Natural killer cell (primary cell): ENCODE results near the gene GALNT13. TPM values are rescaled to one million over a fixed set of nuclear protein-coding genes. Genes with fewer than 3 reads are reported as not detected.

Source experiments
- ATAC-seq, 3 donors: fragments of 150-1000 bp in 2 of 3; fragments of 200-7000 bp in 1 of 3; cut with Tn5 transposase; 1 replicate in 1 of 3; 2 replicates in 2 of 3; pipeline ENCODE4 v1.10.0; 2021; ENCODE audit warnings: mild to moderate bottlenecking in 2 of 3, moderate library complexity in 2 of 3
- DNase-seq, 2 donors: peaks; one replicate each; pipeline versions ENCODE4 v3.0.0 to v3.0.0-alpha.2; 2013 to 2021; ENCODE audit warnings: mixed read lengths in 1 of 2
- H3K27ac ChIP-seq: one replicate; pipeline ENCODE4 v1.5.1; 2013; ENCODE audit warnings: mild to moderate bottlenecking, low read length
- H3K27me3 ChIP-seq: one replicate; pipeline ENCODE4 v1.6.1; 2013; ENCODE audit warnings: low read length; ENCODE audit not compliant: control insufficient read depth, insufficient read depth
- H3K36me3 ChIP-seq: one replicate; pipeline ENCODE4 v1.6.1; 2013; ENCODE audit warnings: low read length; ENCODE audit not compliant: control insufficient read depth, insufficient read depth
- H3K4me1 ChIP-seq: one replicate; pipeline ENCODE4 v1.6.1; 2013; ENCODE audit warnings: low read length; ENCODE audit not compliant: control insufficient read depth, insufficient read depth
- H3K4me3 ChIP-seq: one replicate; pipeline ENCODE4 v1.5.1; 2013; ENCODE audit warnings: low read length
- H3K9me3 ChIP-seq: one replicate; pipeline ENCODE4 v1.6.1; 2013; ENCODE audit warnings: low read length; ENCODE audit not compliant: control insufficient read depth, insufficient read depth
- H3K27ac Mint-ChIP-seq, 2 donors: one replicate each; pipeline ENCODE4 v1.8.0; 2022; ENCODE audit warnings: mild to moderate bottlenecking in 2 of 2, mixed read lengths in 2 of 2, moderate library complexity in 1 of 2
- H3K27me3 Mint-ChIP-seq, 2 donors: one replicate each; pipeline ENCODE4 v1.8.0; 2022; ENCODE audit warnings: low read depth in 2 of 2, mixed read lengths in 2 of 2
- H3K36me3 Mint-ChIP-seq: one replicate; pipeline ENCODE4 v1.8.0; 2022; ENCODE audit warnings: mixed read lengths
- H3K4me1 Mint-ChIP-seq, 2 donors: one replicate each; pipeline ENCODE4 v1.8.0; 2022; ENCODE audit warnings: mixed read lengths in 2 of 2
- H3K4me3 Mint-ChIP-seq: one replicate; pipeline ENCODE4 v1.8.0; 2022; ENCODE audit warnings: mild to moderate bottlenecking, moderate library complexity, mixed read lengths
- H3K9me3 Mint-ChIP-seq, 2 donors: one replicate each; pipeline ENCODE4 v1.8.0; 2022; ENCODE audit warnings: mixed read lengths in 2 of 2
- WGBS: methylation state at CpG from one replicate; pipeline ENCODE4 v1.1.7; 2013; ENCODE audit warnings: missing lambda C conversion rate; ENCODE audit not compliant: insufficient coverage; 5-methylcytosine and 5-hydroxymethylcytosine counted together
- intact Hi-C: fragments of 100-400 bp; cut with micrococcal nuclease; formaldehyde crosslinking; loops from one replicate; pipeline ENCODE4 v1.14.2; 2022
- total RNA-seq, 4 donors: library from RNA; stranded (reverse); fragments of 120-200 nt in 1 of 4; gene quantifications; one replicate each; pipeline versions ENCODE4 v1.2.3 to v1.2.4, GENCODE V29; 2013 to 2022
- TF ChIP-seq, protein P1 (sequence below): fragments of 200-600 bp; IDR thresholded peaks from one replicate; pipeline ENCODE4 v1.8.0; 2022; ENCODE audit warnings: antibody characterized with exemption

Gene GALNT13
- total RNA-seq, 3 donors from 2014 or later (not counting 1 experiment from before 2014, with no cell fraction given) = not detected

DNA sequence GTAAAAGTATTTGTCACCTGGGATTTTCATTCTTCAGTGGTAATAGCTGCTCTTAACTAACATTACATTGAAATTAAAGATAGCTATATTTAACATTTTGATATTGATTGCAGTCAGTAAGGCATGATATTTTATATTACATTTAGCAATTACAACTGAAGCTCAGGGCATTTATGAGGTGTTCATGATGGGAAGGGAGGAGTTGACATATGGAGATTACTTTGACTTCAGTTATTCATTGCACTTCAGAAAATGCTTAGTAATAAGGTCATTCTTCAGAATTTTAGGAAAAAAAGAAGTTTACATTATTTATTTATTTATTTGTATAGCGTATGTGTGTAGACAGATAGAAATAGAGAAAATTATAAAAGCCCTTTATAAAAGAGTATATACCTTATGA lies 352.0 kb downstream of the GALNT13 start:
- no peaks in the 10 kb centered on the region for H3K27me3 ChIP-seq
- H3K27ac ChIP-seq = no peak overlapping the region
- Mint-ChIP-seq H3K27me3 (no peaks in the 10 kb centered on the region), H3K9me3 (peaks cover 8 to 20% of the 10 kb centered on the region in 2 donors), H3K4me3 (no peak overlapping the region), H3K27ac (no peak overlapping the region), H3K4me1 (no peaks in the 10 kb centered on the region), H3K36me3 (no peaks in the 10 kb centered on the region)
- WGBS = no CpG with 5 or more reads among the region's 1 CpG
- TF ChIP-seq, protein P1, sequence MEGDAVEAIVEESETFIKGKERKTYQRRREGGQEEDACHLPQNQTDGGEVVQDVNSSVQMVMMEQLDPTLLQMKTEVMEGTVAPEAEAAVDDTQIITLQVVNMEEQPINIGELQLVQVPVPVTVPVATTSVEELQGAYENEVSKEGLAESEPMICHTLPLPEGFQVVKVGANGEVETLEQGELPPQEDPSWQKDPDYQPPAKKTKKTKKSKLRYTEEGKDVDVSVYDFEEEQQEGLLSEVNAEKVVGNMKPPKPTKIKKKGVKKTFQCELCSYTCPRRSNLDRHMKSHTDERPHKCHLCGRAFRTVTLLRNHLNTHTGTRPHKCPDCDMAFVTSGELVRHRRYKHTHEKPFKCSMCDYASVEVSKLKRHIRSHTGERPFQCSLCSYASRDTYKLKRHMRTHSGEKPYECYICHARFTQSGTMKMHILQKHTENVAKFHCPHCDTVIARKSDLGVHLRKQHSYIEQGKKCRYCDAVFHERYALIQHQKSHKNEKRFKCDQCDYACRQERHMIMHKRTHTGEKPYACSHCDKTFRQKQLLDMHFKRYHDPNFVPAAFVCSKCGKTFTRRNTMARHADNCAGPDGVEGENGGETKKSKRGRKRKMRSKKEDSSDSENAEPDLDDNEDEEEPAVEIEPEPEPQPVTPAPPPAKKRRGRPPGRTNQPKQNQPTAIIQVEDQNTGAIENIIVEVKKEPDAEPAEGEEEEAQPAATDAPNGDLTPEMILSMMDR = no peak
- no peak overlapping the region for H3K4me3 ChIP-seq
- no peaks in the 10 kb centered on the region for H3K36me3 ChIP-seq
- no peaks in the 10 kb centered on the region for H3K4me1 ChIP-seq
- DNase-seq (no peak), ATAC-seq (no peak)
- H3K9me3 ChIP-seq = no peaks in the 10 kb centered on the region
- intact Hi-C loops = no loop called here

DNA sequence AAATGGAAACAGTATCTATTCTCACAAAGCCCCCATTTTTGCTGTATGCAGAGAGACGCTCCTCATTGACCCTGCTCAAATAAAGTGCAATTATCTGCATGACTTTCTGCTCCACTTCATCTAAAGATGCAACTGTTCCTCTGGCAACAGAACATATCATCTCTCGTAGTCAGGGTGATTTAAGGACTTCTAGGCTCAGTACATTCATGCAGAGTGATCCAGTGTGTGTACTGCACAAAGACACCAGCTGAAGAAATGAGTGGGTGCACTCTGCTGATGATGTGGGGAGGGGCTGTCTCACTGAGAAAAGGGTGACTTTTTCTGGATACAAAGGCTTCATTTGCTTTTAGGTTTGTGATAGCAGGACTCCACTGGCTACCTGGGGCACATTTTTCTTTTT lies 355.2 kb downstream of the GALNT13 start:
- intact Hi-C loops = no loop called here
- 78% methylated on average over 2 of the region's 2 CpGs for WGBS
- Mint-ChIP-seq H3K27ac (no peak overlapping the region), H3K4me1 (no peaks in the 10 kb centered on the region), H3K9me3 (peaks cover 13 to 24% of the 10 kb centered on the region in 2 donors), H3K36me3 (no peaks in the 10 kb centered on the region), H3K27me3 (no peaks in the 10 kb centered on the region), H3K4me3 (no peak overlapping the region)
- Histone ChIP-seq H3K4me1 (no peaks in the 10 kb centered on the region), H3K27ac (no peak overlapping the region), H3K4me3 (no peak overlapping the region), H3K9me3 (no peaks in the 10 kb centered on the region), H3K27me3 (no peaks in the 10 kb centered on the region), H3K36me3 (no peaks in the 10 kb centered on the region)
- TF ChIP-seq, protein P1 = no peak
- no peak for DNase-seq
- ATAC-seq = no peak

DNA sequence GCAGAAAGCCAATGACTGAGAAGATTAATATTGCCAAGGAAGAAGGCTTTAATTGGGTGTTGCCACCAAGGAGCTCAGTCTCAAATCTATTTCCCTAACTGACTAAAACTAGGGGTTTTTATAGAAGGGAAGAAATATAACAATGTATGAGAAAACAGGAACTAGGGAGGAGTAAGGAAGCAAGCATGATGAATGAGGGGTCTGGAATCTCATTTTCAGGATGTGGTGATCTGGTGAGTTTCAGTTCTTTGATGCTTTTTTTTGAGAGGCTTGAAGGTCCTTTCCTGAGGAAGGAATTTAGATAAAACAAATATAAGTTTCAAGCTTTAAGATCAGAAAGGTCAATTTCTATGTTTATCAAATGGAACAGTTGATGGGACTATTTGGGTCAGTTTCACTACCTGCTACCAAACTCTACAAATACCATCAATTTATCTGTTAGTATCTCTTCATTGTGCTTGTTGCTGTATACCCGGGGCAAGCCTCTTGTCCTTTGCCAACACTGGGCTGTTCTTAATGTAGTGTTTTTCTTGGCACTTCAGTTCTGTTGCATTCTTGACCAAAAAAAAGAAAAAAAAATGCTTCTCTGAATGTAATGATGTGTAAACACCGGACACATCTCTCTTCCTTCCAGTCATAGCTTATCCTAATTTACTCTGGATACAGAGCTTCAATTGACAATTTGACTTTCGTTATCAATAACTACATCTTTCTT lies 357.0 kb downstream of the GALNT13 start:
- no peaks in the 10 kb centered on the region for H3K36me3 ChIP-seq
- TF ChIP-seq, protein P1 = no peak
- no peak for DNase-seq
- intact Hi-C loops = no loop called here
- Mint-ChIP-seq H3K4me3 (no peak overlapping the region), H3K4me1 (no peaks in the 10 kb centered on the region), H3K36me3 (no peaks in the 10 kb centered on the region), H3K9me3 (peaks cover 16 to 29% of the 10 kb centered on the region in 2 donors), H3K27me3 (no peaks in the 10 kb centered on the region), H3K27ac (no peak overlapping the region)
- no peak for ATAC-seq
- H3K27me3 ChIP-seq = no peaks in the 10 kb centered on the region
- no peaks in the 10 kb centered on the region for H3K4me1 ChIP-seq
- WGBS = 79% methylated on average over 2 of the region's 3 CpGs
- H3K27ac ChIP-seq = no peak overlapping the region
- peaks cover 3% of the 10 kb centered on the region for H3K9me3 ChIP-seq
- no peak overlapping the region for H3K4me3 ChIP-seq

DNA sequence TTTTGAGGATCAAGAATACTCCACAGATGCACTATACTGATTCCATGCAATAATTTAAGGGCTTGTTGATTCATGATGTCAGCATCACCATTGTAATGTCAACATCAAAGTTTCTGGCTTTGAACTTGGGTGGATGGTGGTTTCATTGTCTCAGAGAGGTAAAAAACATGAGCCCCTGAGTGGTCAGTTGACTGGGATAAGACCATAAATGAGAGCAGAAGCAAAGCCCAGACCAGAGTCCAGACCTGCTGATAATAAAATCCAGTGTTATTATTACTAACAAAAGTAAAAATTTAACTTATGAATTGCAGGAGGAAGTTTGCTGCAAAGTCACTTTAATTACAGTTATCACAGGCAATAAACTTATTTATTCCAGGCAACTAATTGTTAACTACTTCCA lies 358.2 kb downstream of the GALNT13 start:
- no peaks in the 10 kb centered on the region for H3K4me1 Mint-ChIP-seq
- H3K4me3 Mint-ChIP-seq = no peak overlapping the region
- Histone ChIP-seq H3K4me3 (no peak overlapping the region), H3K27me3 (no peaks in the 10 kb centered on the region), H3K4me1 (no peaks in the 10 kb centered on the region), H3K27ac (no peak overlapping the region), H3K36me3 (no peaks in the 10 kb centered on the region), H3K9me3 (peaks cover 3% of the 10 kb centered on the region)
- H3K9me3 Mint-ChIP-seq = peaks cover 15 to 28% of the 10 kb centered on the region in 2 donors
- TF ChIP-seq, protein P1 = no peak
- DNase-seq = no peak
- intact Hi-C loops = no loop called here
- H3K27ac Mint-ChIP-seq = no peak overlapping the region
- no peaks in the 10 kb centered on the region for H3K36me3 Mint-ChIP-seq
- ATAC-seq = no peak
- no peaks in the 10 kb centered on the region for H3K27me3 Mint-ChIP-seq
